SIG-M5 treated with dmso at 0.1 percent for 504 hours (cell line): Measurements from ENCODE around the gene CMIP.

Experiments used
- DNase-seq: peaks from one replicate; lab custom pipeline; 2025; ENCODE audit not compliant: unreplicated experiment; lab: John Stamatoyannopoulos, UW

CMIP gene

GRCh38 chr16:81492965-81493754 lies 48.6 kb downstream of the CMIP start:
- DNase-seq, result no peak

- DNase-seq, result peak; percentile 62
These were observed 49.3 kb downstream of the CMIP start for GRCh38 chr16:81493755-81494433.

- no peak for DNase-seq
These were observed 49.8 kb downstream of the CMIP start for GRCh38 chr16:81494434-81494806.

- DNase-seq, result no peak
These were observed 50.3 kb downstream of the CMIP start for GRCh38 chr16:81494888-81495287.

- DNase-seq, result no peak
These were observed 51.0 kb downstream of the CMIP start for GRCh38 chr16:81495321-81496234.

- DNase-seq, result no peak
These were observed 51.7 kb downstream of the CMIP start for GRCh38 chr16:81496321-81496720.

- no peak for DNase-seq
These were observed 52.1 kb downstream of the CMIP start for GRCh38 chr16:81496742-81497141.

GRCh38 chr16:81497690-81498089 lies 53.1 kb downstream of the CMIP start:
- peak; percentile 70 for DNase-seq

- DNase-seq, result no peak
These were observed 53.7 kb downstream of the CMIP start for GRCh38 chr16:81498351-81498750.

- DNase-seq, result no peak
These were observed 55.2 kb downstream of the CMIP start for GRCh38 chr16:81499576-81500380.

GRCh38 chr16:81500833-81501521 lies 56.4 kb downstream of the CMIP start:
- no peak for DNase-seq

- no peak for DNase-seq
These were observed 57.9 kb downstream of the CMIP start for GRCh38 chr16:81502396-81503070.

GRCh38 chr16:81505011-81505661 lies 60.5 kb downstream of the CMIP start:
- no peak for DNase-seq

GRCh38 chr16:81509404-81509803 lies 64.8 kb downstream of the CMIP start:
- no peak for DNase-seq

- DNase-seq, result no peak
These were observed 65.4 kb downstream of the CMIP start for GRCh38 chr16:81510016-81510415.

- DNase-seq, result no peak
These were observed 66.8 kb downstream of the CMIP start for GRCh38 chr16:81511371-81511770.

GRCh38 chr16:81513204-81514040 lies 68.8 kb downstream of the CMIP start:
- no peak for DNase-seq

- no peak for DNase-seq
These were observed 69.5 kb downstream of the CMIP start for GRCh38 chr16:81514041-81514559.
